GM18505 (cell line): ENCODE measurements around the gene CDH13.

Experiments
- ATAC-seq: cut with Tn5 transposase; IDR thresholded peaks from one replicate; pipeline ENCODE4 v1.9.1; 2021; ENCODE audit not compliant: unreplicated experiment
- POLR2A ChIP-seq: IDR thresholded peaks from 4 replicates; pipeline ENCODE4 v1.6.1; 2011; ENCODE audit warnings: borderline replicate concordance; ENCODE audit not compliant: insufficient read depth, insufficient read length; ENCODE audit errors: extremely low read depth

CDH13 gene

DNA sequence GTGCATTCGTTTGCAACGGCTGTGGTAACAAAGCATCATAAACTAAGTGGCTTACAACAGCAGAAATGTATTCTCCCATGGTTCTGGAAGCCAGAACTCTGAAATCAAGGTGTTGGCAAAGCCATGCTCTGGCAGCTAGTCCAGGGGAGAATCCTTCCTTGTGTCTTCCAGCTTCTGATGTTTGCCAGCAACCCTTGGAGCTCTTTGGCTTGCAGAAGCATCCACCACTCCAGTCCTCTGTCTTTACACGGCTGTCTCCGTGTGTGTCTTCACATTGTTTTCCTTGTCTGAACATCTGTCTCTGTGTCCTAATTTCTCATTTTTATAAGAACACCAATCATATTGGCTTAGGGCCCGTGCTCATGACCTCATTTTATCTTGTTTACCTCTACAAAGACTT lies 915.7 kb downstream of the CDH13 start:
- no peak for ATAC-seq
- no peak for TF ChIP-seq POLR2A

DNA sequence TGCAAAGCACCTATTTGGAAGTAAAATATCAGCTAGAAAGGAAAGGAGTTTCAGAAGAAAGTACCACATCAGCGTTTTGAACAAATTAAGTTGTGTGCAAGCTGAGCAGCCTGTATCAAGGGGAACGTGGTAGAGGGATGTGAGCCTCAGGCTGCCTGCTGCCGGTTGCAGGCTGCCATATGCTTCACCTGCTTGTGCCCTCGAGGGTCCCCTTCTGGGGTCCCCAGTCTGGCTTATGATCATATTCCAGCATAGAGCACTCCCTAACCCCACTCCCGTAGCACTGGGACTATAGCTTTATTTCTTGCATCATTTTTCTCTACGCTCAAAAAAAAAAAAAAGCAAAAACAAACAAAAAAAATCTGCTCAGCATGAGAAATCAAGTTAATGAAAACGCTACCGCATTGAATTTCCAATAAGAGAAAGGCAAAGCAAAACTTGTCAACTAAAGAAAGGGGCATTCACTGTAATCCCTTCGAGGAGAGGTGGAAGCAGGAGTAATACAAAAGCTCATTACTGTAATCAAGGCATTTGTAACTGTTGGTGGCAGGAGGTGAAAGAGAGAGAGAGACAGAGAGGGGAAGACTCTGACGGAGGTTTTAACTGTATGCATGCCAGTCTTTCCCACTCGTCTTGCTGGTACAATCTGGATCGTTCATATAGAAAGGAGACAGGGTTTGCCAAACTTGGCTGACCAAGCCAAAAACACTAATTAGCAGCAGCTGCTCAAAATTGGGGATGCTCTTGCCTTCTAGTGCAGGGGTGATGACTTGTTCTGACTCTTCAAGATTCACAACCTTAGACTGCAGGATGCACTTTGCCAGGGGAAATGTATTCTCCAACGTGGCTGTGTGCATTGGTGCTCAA lies 922.8 kb downstream of the CDH13 start:
- no peak for TF ChIP-seq POLR2A
- no peak for ATAC-seq

- no peak for ATAC-seq
- no peak for TF ChIP-seq POLR2A
These were observed 923.4 kb downstream of the CDH13 start for GRCh38 chr16:83550183-83550569.

DNA sequence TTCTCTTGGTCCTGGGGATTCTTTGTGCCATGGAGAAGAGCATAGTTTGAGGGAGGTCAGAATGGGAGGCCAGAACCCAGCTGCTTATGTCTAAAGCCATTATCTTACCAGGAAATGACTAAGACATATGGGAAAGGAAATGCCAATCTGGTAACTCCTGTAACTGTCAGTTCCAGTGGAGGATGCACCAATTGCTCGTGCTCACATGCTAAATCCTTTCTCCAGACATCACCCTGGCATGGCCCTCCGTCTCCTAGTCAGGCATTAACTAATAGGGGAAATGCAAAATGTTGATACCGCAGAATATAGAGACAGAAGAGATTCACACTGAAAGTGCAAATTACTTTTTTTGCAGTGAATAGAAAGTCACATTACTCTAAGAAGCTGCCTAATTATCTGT lies 925.5 kb downstream of the CDH13 start:
- TF ChIP-seq POLR2A: no peak

GRCh38 chr16:83552930-83553329 lies 926.2 kb downstream of the CDH13 start:
- ATAC-seq: no peak
- TF ChIP-seq POLR2A: no peak

More for the DNA sequence above, 925.5 kb downstream of the CDH13 start:
- ATAC-seq: no peak

DNA sequence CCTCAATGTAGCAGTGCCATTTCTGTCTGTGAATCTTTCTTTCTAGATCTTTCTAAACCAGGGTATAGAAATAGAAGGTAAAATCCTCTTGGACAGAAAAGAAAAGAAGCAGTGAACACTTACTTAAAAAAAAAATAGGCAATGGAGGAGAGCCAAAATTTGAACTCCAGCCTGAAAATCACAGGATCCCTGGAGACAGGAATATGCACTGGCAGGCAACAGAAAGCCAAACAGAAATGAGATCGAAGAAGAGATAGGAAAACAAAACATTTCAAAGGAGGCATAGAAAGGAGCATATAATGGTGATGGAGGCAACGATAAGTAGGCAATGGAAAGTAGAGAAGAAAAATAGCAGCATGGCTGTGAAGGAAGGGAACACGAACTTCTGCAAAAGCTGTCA lies 927.3 kb downstream of the CDH13 start:
- TF ChIP-seq POLR2A: no peak
- ATAC-seq: no peak

DNA sequence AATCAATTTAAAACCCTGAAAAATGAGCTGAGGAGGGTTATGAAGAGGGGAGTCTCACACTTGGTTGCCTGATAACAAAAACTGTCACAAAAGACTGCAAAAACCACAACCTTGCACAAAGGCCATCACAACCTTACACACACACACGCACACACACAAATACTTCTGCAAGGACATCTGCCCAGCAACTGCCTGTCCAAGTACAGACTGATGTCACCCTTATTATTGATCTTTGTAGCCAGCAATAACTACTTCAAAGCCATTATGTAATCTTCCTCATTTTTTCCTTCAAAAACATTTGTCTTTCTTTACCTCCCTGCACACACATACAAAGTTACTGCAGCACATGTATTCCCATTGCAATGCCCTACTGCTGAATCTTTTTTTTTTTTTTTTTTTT lies 927.8 kb downstream of the CDH13 start:
- ATAC-seq: no peak
- no peak for TF ChIP-seq POLR2A

DNA sequence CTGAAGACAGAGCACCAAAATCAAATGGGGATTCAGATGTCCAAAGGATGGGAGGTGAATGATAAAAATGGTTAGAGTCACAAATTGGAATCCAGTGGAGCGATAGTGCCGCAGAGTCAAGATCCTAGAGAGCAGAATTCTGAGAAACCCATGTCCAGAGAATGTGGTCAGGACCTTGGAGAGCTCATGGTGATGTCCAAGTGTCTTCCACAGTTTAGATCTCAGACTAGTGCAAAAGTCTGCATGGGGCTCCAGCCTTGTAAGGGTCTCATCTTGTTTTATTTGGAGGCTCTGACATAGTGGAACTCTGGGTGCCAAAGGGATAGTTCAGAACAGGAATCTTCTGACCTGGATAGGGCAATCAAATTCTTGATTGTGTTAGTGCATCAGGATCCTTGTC lies 935.1 kb downstream of the CDH13 start:
- no peak for ATAC-seq
- TF ChIP-seq POLR2A: no peak

GRCh38 chr16:83568345-83568744 lies 941.6 kb downstream of the CDH13 start:
- no peak for TF ChIP-seq POLR2A
- no peak for ATAC-seq

DNA sequence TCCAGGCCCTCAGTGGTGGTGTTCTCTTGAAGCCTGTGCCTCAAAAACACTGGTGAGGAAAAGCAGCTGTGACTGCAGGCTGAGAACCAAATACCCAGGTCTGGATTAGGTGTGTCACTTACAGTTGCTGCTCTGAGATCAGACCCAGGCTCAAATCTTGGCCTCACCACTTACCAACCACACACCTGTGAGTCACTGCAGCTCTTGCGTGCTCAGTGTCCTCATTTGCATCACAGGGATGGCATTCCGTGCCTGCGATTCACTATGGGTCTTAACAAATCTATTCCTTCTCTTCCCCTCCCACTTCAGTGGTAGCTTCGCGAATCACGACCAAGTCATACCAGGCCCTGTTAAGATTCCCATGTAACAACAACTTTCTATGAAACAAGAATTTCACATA lies 947.6 kb downstream of the CDH13 start:
- ATAC-seq: no peak
- no peak for TF ChIP-seq POLR2A

DNA sequence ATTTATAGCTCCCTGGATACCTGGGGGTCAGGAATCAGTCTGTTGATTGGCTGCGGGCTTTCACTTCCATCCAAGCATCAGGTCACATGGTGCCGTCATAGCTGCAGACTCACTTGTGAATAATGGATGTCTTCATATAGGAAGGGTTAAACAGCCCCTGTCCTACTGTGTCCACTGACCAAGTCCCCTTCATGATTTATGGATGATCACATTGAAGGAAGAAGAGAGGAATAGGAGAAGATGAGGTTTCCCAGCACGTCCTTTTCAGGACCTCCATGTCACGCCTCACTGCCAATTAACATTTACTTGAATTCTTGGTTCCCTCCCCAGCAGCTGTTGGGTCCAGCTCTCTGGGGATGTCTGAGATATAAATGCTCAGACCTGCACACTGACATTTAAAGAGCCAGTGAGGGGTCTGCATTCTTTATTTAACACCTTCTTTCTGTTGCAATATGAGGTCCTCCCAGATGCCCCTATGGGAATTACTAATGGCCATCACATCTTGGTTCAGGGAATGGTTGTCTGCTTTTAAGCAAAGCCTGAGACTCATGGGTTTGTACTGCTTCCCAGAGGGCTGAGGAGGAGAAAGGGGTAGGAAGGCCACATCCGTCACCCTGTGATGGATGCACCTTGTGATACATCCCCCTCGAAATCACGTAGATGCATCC lies 950.4 kb downstream of the CDH13 start:
- no peak for TF ChIP-seq POLR2A
- no peak for ATAC-seq

DNA sequence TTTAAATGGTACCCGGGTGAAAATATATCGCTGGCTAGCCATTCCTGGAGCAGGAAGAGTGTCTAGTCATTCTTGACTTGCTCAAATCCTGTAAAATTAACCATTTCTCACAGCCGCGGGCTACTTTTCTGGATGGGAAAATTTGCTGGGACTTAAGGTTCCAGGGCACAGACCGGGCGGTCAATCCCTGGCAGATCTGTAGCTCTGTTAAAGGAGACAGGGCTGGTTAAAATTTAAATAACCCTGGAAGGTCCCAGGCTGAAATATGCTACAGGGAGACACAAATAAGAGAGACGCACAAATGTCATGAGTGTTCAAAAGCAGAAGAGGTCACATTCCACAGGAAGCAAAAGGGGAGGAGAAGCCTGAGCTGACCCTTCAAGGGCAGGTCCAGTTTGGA lies 951.4 kb downstream of the CDH13 start:
- ATAC-seq: no peak

DNA sequence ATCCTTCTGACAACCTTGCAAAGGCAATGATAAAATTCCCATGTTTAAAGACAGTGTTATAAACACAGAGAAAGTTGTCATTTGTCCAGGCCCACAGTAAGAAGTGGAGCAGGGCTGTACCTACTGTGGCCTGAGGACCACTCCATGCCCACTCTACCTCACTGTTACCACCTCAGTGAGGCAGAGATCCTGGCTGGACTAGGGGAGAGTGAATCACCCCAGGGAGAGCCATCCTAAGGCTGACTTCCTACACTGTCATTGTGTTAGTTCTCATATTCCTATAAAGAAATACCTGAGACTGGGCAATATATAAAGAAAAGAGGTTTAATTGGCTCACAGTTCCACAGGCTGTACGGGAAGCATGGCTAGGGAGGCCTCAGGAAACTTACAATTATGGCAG lies 952.3 kb downstream of the CDH13 start:
- ATAC-seq: no peak
- no peak for TF ChIP-seq POLR2A

More for the DNA sequence above, 951.4 kb downstream of the CDH13 start:
- TF ChIP-seq POLR2A: no peak

DNA sequence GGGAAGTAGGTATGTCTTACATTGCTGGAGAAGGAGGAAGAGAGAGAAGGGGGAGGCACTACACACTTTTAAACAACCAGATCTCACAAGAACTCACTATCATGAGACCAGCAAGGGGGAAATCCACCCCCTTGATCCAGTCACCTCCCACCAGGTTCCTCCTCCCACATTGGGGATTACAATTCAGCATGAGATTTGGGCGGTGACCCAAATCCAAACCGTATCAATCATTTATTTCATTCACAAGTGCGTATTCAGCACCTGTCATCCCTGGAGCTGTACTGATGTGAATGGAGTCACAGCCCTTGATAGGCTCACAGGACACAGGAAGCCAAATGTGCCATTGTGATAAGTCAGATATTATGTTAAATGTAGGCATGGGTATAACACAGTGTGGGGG lies 952.7 kb downstream of the CDH13 start:
- ATAC-seq: no peak
- no peak for TF ChIP-seq POLR2A
